ENCODE results near the gene HYAL1.

The HYAL1 gene

DNA sequence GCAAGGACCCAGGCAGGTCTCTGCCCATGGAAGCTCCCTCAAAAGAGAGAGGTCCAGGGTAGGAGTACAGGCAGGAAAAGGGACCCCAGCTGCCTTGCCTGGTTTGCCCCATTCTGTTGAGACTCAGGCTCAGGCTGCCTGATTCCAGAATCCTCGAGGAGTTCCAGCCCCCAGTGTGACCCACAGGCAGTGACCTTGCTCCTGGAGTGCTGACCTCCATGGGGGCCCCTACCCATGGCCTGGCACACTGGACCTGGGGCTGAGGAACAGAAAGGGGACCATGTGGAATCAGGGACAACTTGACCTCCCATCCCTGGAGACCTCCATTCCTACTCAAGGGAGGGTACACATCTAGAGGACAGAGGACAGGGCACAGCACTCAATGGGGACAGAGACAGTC lies 37.8 kb downstream of the HYAL1 start:
- Histone ChIP-seq H3K36me3 (ENCODE audit: insufficient read depth, low read length) (no peaks in the 10 kb centered on the region), H3F3A (ENCODE audit: low read depth) (no peaks in the 10 kb centered on the region), H3K79me2 (ENCODE audit: insufficient read depth, low read length) (peaks cover 11% of the 10 kb centered on the region; the same call in 1 of the 2 replicates), H2AFZ (ENCODE audit: low read length) (no peak overlapping the region), H3K9me3 (ENCODE audit: insufficient read depth, low read depth, low read length) (no peaks in the 10 kb centered on the region), H3K9me2 (replicated peaks; ENCODE audit: low read depth, low read length) (no peaks in the 10 kb centered on the region), H3K4me3 (ENCODE audit: low read length, poor library complexity, severe bottlenecking) (no peak overlapping the region), H4K20me1 (ENCODE audit: insufficient read depth, low read length, poor library complexity, severe bottlenecking) (no peaks in the 10 kb centered on the region), H3K9ac (ENCODE audit: low read depth, low read length, poor library complexity, severe bottlenecking) (no peak overlapping the region), H3K4me2 (ENCODE audit: low read depth, low read length, poor library complexity, severe bottlenecking) (no peak overlapping the region), H3K27me3 (ENCODE audit: insufficient read depth, low read length, poor library complexity, severe bottlenecking) (no peaks in the 10 kb centered on the region), H3K4me1 (ENCODE audit: insufficient read depth, low read length, poor library complexity, severe bottlenecking) (peaks cover 9% of the 10 kb centered on the region)
- TF ChIP-seq EZH2phosphoT487 (IDR thresholded peaks at IDR 0.05; ENCODE audit: borderline replicate concordance) (no peak), CTCF (conservative IDR thresholded peaks at IDR 0.05; ENCODE audit: low read length) (no peak)

DNA sequence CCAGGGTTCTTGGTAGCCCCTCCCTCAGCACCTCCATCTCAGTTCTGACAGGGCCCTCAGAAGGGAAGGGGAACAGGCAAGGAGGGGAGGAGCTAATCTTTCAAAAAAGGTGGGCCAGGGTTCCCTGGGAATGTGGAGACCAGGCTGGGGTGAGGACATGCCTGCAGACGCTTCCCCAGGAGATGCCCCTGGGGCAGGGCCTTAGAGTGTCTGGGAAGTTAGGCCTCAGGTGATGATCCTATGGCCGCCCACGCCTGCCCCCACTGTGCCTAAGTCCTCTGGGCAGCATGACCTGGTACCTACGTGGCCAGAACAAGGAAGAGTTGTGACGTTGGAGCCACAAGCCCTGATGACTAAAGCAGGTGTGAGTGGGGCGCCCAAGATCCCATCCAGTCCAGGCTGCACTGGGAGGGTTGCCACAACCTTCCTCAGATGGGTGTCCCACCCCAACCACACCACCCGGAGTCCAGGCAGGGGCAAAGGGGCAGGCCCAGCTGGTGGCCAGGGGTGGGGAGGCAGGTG lies 38.3 kb downstream of the HYAL1 start:
- H3K4me2 ChIP-seq (ENCODE audit: low read depth, low read length, poor library complexity, severe bottlenecking), result no peak overlapping the region
- no peaks in the 10 kb centered on the region for H3K36me3 ChIP-seq (ENCODE audit: insufficient read depth, low read length)
- H3K9ac ChIP-seq (ENCODE audit: low read depth, low read length, poor library complexity, severe bottlenecking), result no peak overlapping the region
- no peaks in the 10 kb centered on the region for H3K9me2 ChIP-seq (replicated peaks; ENCODE audit: low read depth, low read length)
- no peak overlapping the region for H2AFZ ChIP-seq (ENCODE audit: low read length)
- H3F3A ChIP-seq (ENCODE audit: low read depth), result no peaks in the 10 kb centered on the region
- TF ChIP-seq CTCF (conservative IDR thresholded peaks at IDR 0.05; ENCODE audit: low read length) (no peak), EZH2phosphoT487 (IDR thresholded peaks at IDR 0.05; ENCODE audit: borderline replicate concordance) (no peak)
- peaks cover 10% of the 10 kb centered on the region for H3K4me1 ChIP-seq (ENCODE audit: insufficient read depth, low read length, poor library complexity, severe bottlenecking)
- no peaks in the 10 kb centered on the region for H3K27me3 ChIP-seq (ENCODE audit: insufficient read depth, low read length, poor library complexity, severe bottlenecking)
- no peak overlapping the region for H3K4me3 ChIP-seq (ENCODE audit: low read length, poor library complexity, severe bottlenecking)
- no peaks in the 10 kb centered on the region for H3K9me3 ChIP-seq (ENCODE audit: insufficient read depth, low read depth, low read length)
- H3K79me2 ChIP-seq (ENCODE audit: insufficient read depth, low read length), result peaks cover 12% of the 10 kb centered on the region; the same call in 1 of the 2 replicates
- no peaks in the 10 kb centered on the region for H4K20me1 ChIP-seq (ENCODE audit: insufficient read depth, low read length, poor library complexity, severe bottlenecking)

- no peaks in the 10 kb centered on the region for H3F3A ChIP-seq (ENCODE audit: low read depth)
- peaks cover 12% of the 10 kb centered on the region; the same call in 1 of the 2 replicates for H3K79me2 ChIP-seq (ENCODE audit: insufficient read depth, low read length)
- H3K4me3 ChIP-seq (ENCODE audit: low read length, poor library complexity, severe bottlenecking), result no peak overlapping the region
- H3K27me3 ChIP-seq (ENCODE audit: insufficient read depth, low read length, poor library complexity, severe bottlenecking), result no peaks in the 10 kb centered on the region
- no peak overlapping the region for H2AFZ ChIP-seq (ENCODE audit: low read length)
- TF ChIP-seq CTCF (conservative IDR thresholded peaks at IDR 0.05; ENCODE audit: low read length) (no peak), EZH2phosphoT487 (IDR thresholded peaks at IDR 0.05; ENCODE audit: borderline replicate concordance) (no peak)
- H3K9me2 ChIP-seq (replicated peaks; ENCODE audit: low read depth, low read length), result no peaks in the 10 kb centered on the region
- H4K20me1 ChIP-seq (ENCODE audit: insufficient read depth, low read length, poor library complexity, severe bottlenecking), result no peaks in the 10 kb centered on the region
- peaks cover 3% of the 10 kb centered on the region; the same call in 1 of the 2 replicates for H3K36me3 ChIP-seq (ENCODE audit: insufficient read depth, low read length)
- no peaks in the 10 kb centered on the region for H3K9me3 ChIP-seq (ENCODE audit: insufficient read depth, low read depth, low read length)
- no peak overlapping the region for H3K9ac ChIP-seq (ENCODE audit: low read depth, low read length, poor library complexity, severe bottlenecking)
- H3K4me2 ChIP-seq (ENCODE audit: low read depth, low read length, poor library complexity, severe bottlenecking), result no peak overlapping the region
- H3K4me1 ChIP-seq (ENCODE audit: insufficient read depth, low read length, poor library complexity, severe bottlenecking), result peaks cover 13% of the 10 kb centered on the region
Observed at GRCh38 chr3:50264383-50264963, 38.9 kb downstream of the HYAL1 start.
